Right forelimb (tissue), 1 donor: Measurements from ENCODE around the gene PNPLA7.

Source experiments
- DNase-seq: peaks from one replicate; pipeline ENCODE4 v3.0.0-alpha.2; 2018

Gene PNPLA7

GRCh38 chr9:137477778-137478612, 72.2 kb downstream of the PNPLA7 start:
- peak; percentile 39 for DNase-seq

DNA sequence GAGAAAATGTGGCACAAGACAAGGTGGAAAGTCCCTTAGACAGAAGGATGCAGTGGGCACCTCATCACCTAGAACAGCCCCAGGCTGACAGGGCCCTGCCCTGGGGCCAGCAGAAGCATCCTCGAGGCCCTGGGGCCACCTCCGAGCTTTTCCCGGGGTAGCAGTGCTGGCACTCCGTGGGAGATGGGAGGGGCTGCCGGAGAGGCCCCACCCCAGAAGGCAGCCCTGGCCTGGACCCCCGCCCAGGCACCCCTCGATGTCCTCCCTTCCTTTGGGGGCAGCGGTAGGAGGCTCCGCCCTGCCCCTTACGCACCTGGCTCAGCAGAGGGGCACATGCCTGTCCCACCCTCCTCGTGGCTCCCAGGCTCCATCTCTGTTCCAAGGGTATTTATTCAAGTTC, 73.3 kb downstream of the PNPLA7 start:
- DNase-seq = no peak

DNA sequence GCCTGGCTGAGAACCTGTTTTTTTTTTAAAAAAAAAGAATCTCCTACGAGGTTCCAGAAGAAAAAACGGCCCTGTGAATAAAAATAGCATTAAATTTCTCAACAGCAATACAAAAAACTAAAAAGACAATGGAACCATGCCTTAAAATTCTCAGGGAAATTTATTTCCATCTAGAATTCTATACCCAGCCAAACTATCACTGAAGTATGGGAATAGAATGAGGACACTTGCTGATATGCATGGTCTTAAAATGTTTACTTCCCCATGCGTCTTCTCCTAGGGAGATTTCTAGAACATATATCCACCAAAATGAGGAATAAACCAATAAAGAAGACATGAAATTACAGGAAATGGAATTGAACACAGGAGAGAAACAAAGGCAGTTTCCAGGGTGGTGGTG, 74.5 kb downstream of the PNPLA7 start:
- no peak for DNase-seq

GRCh38 chr9:137474271-137474670, 75.9 kb downstream of the PNPLA7 start:
- DNase-seq = no peak

DNA sequence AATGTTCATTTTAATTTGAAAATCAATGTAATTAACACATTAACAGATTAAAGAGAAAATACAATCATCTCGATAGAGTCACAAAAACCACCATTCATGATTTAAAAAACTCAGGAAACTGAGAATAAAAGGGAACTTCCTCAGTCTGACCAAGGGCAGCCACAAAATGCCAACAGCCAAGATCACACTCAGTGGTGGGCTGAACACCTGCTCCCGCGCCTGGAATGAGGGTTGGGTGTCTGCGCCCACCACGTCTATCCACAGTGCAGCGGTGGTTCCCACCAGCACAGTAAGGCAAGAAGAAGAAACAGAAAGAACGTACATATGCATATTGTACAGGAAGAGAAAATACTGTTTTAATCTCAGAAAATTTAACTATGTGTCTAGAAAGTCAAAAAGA, 79.4 kb downstream of the PNPLA7 start:
- no peak for DNase-seq

- no peak for DNase-seq
These were observed 82.3 kb downstream of the PNPLA7 start for GRCh38 chr9:137467896-137468295.

- peak; percentile 36 for DNase-seq
These were observed 83.0 kb downstream of the PNPLA7 start for GRCh38 chr9:137467161-137467581.

DNA sequence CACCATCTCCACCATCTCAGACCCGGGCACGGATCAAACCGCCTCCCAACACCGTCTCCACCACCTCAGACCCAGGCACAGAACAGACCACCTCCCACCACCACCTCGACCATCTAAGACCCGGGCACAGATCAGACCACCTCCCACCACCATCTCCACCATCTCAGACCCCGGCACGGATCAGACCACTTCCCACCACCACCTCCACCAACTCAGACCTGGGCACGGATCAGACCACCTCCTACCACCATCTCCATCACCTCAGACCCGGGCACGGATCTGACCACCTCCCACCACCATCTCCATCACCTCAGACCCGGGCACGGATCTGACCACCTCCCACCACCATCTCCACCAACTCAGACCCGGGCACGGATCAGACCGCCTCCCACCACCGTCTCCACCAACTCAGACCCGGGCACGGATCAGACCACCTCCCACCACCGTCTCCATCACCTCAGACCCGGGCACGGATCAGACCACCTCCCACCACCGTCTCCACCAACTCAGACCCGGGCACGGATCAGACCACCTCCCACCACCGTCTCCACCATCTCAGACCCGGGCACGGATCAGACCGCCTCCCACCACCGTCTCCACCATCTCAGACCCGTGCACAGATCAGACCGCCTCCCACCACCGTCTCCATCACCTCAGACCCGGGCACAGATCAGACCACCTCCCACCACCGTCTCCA, 83.7 kb downstream of the PNPLA7 start:
- DNase-seq = peak; percentile 9

DNA sequence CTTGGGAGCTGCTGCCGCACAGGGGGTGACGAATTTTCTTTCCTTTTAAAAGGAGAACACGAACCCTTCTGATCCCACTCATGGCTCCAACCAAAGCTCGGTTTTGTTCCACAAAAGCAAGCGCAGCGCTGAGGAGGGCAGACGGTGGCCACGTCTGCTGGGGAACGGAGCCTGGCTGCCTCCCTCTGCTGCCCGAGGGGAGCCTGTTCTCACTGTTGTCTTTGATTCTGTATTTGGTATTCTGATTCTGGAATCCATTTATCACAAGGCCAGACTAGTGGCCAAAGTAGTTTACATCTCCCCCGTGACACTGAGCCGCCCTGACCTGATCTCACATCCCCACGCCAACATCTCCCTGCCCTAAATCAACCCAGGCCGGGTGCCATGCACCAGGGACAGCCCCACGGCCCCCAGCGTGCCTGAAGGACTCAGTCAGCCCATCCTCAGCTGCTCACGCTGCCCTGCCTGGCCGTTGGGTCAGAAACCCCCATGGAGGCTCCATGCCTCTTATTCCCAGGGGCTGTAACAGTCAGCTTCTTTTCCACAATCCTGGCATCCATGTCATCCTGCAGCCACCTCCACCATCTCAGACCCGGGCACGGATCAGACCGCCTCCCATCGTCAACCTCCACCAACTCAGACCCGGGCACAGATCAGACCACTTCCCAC, 84.3 kb downstream of the PNPLA7 start:
- peak; percentile 21 for DNase-seq

- DNase-seq = peak; percentile 23
These were observed 85.0 kb downstream of the PNPLA7 start for GRCh38 chr9:137465000-137465719.

GRCh38 chr9:137464291-137464999, 85.8 kb downstream of the PNPLA7 start:
- DNase-seq = peak; percentile 33

GRCh38 chr9:137463931-137464290, 86.3 kb downstream of the PNPLA7 start:
- peak; percentile 36 for DNase-seq

DNA sequence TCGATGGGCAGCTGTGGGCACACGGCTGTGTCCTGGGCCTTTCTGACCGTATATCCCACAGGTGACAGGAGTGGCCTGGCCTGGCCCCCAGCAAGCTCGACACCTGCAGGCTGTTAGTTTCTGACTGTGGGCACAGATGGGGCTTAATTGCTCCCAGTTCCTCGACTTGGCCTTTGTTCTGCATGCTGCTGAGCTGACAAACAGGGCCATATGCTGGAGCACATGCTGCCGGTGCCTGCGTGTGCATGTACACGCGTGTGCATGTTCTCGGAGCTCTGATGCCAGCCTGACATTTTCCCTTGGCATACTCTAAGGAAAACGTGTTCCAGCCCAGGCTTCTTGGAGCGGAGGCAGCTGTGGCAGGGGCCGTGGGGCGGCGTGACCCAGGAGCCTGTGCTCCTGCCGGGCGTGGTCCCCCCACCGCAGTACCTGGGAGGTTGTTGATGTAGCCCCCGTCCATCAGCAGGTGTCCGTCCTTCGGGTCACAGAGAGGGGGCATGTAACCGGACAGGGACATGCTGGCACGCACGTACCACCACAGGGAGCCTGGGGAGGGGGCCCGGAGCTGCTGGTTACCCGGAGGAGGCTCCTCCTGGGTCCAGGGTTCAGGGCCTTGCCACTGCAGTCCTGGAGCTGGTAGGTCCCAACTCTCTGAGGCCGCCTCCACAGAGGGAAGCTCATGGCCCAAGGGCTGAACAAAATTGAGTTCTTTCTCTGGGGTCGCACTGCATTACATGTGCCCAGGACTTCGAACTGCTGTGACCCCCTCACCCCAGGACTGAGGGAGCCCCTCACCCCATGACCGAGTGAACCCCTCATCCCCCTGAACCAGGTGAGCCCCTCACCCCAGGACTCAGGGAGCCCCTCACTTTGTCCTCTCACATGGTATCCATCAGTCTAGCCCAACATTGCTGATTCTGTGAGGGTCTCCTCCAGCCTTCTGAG, 86.9 kb downstream of the PNPLA7 start:
- no peak for DNase-seq

DNA sequence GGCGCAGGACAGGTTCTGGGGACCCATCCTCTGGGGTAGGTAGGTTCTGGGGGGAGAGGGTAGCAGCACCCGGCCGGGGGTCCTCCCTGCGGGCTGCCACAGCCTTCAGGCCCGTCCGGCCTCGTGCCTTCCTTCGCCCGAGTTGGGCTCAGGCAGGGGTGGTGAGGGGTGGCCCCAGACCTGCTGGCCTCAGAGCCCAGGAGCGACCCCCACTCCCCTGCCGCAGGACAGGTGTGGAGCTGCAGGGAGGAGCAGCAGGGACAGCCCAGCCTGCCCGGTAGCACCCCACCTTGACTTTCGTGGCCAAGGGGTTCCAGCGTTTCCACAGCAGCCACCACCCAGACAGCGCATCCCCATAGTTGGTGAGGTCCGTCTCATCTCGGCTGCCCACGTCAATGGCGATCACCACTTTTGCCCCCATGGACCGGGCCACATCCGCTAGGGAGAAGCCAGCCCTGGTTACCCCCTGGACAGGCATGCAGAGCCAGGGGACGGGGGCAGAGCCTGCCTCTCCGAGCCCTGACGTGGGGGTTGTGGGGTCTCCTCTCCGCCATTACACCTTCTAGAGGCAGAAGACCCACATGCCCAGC, 87.7 kb downstream of the PNPLA7 start:
- peak; percentile 41 for DNase-seq

- peak; percentile 38 for DNase-seq
These were observed 88.4 kb downstream of the PNPLA7 start for GRCh38 chr9:137461663-137462395.

DNA sequence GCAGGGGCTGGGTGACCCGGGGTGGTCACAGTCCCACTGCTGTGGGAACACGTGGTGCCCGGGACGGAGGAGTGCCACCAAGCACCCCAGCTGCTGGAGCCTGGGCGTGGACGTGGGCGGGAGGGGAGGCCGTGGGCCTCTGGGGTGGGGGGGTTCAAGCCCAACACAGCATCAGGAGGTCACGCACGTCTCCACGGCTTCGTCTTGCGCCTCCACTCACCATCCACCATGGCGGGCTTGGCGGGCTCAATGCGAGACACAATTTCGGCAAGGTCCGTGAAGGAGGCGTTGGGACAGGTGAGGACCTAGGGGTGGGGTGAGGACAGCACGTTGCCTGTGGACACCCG, 88.9 kb downstream of the PNPLA7 start:
- peak; percentile 30 for DNase-seq

- peak; percentile 47 for DNase-seq
These were observed 89.6 kb downstream of the PNPLA7 start for GRCh38 chr9:137460363-137461315.

GRCh38 chr9:137459601-137460362, 90.4 kb downstream of the PNPLA7 start:
- peak; percentile 50 for DNase-seq
